Measurements from ENCODE around the gene KRTAP29-1.

The KRTAP29-1 gene

DNA sequence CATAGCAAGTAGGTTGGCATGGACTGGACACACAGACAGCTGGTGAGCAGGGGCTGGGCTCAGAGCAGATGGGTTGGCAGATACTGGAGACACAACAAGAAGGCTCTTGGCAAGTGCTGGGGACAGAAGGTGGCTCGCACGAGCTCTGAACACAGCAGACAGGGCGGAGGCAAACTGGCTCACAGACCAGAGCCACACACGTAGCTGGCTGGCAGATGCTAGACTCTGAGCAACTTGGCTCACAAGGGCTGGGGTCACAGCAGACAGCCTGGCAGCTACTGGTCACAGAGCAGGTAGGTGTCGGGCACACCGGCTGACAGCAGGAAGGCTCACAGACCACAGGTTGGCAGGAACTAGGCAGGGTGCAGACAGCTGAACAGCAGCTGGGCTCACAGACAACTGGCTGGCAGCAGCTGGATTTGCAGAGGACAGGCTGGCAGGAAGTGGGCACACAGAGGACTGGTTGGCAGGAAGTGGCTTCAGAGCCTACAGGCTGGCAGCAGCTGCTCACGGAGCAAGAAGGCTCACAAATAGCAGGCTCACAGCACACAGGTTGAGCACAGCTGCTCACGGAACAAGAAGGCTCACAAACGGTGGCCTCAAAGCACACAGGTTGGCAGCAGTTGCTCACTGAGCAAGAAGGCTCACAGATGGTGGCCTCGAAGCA, 5.7 kb upstream of the KRTAP29-1 start:
- TF ChIP-seq POLR2AphosphoS5 (IDR thresholded peaks at IDR 0.05; ENCODE audit: low read depth, low read length) = no peak
- TF ChIP-seq FOXP2 (optimal IDR thresholded peaks at IDR 0.05; ENCODE audit: borderline replicate concordance, extremely low read depth, extremely low read length, insufficient read depth) = no peak
- no peak for TF ChIP-seq SIN3A (IDR thresholded peaks at IDR 0.05; ENCODE audit: borderline replicate concordance, insufficient read depth, low read length)
- no peak for TF ChIP-seq REST (IDR thresholded peaks at IDR 0.05; ENCODE audit: insufficient read depth in 1 of 2, low read depth in 2 of 2, low read length in 2 of 2)
- no peak for TF ChIP-seq TAF1 (IDR thresholded peaks at IDR 0.05; ENCODE audit: borderline replicate concordance, insufficient read depth, low read length)

GRCh38 chr17:41307647-41308046, 5.0 kb upstream of the KRTAP29-1 start:
- TF ChIP-seq SIN3A (IDR thresholded peaks at IDR 0.05; ENCODE audit: borderline replicate concordance, insufficient read depth, low read length) (no peak), POLR2AphosphoS5 (IDR thresholded peaks at IDR 0.05; ENCODE audit: low read depth, low read length) (no peak), FOXP2 (optimal IDR thresholded peaks at IDR 0.05; ENCODE audit: borderline replicate concordance, extremely low read depth, extremely low read length, insufficient read depth) (no peak), REST (IDR thresholded peaks at IDR 0.05; ENCODE audit: insufficient read depth in 1 of 2, low read depth in 2 of 2, low read length in 2 of 2) (no peak), TAF1 (IDR thresholded peaks at IDR 0.05; ENCODE audit: borderline replicate concordance, insufficient read depth, low read length) (no peak)

DNA sequence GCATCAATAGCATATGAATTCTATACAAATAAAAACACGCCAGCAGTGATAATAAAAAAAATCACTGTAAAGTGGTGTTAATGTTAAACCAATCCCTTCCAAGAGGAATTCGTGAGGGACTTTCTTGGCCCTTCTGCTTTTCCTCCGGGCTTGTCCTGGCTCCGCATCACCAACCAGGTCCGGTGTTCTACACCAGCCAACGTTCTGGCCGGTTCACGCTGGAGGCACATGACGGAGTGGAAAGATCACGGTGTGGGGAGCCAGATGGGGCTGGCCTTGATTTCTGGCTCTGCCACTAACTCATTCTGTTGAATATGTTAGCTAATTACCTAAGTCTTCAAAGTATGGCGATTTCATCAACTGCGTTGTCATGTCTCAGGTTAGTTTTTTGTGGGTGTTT, 1.4 kb upstream of the KRTAP29-1 start:
- TF ChIP-seq TAF1 (IDR thresholded peaks at IDR 0.05; ENCODE audit: borderline replicate concordance, insufficient read depth, low read length) (no peak), POLR2AphosphoS5 (IDR thresholded peaks at IDR 0.05; ENCODE audit: low read depth, low read length) (no peak), SIN3A (IDR thresholded peaks at IDR 0.05; ENCODE audit: borderline replicate concordance, insufficient read depth, low read length) (no peak), FOXP2 (optimal IDR thresholded peaks at IDR 0.05; ENCODE audit: borderline replicate concordance, extremely low read depth, extremely low read length, insufficient read depth) (no peak), REST (IDR thresholded peaks at IDR 0.05; ENCODE audit: insufficient read depth in 1 of 2, low read depth in 2 of 2, low read length in 2 of 2) (no peak)

GRCh38 chr17:41302981-41303380, 330 bp upstream of the KRTAP29-1 start:
- TF ChIP-seq SIN3A (IDR thresholded peaks at IDR 0.05; ENCODE audit: borderline replicate concordance, insufficient read depth, low read length) (no peak), TAF1 (IDR thresholded peaks at IDR 0.05; ENCODE audit: borderline replicate concordance, insufficient read depth, low read length) (no peak), REST (IDR thresholded peaks at IDR 0.05; ENCODE audit: insufficient read depth in 1 of 2, low read depth in 2 of 2, low read length in 2 of 2) (no peak), FOXP2 (optimal IDR thresholded peaks at IDR 0.05; ENCODE audit: borderline replicate concordance, extremely low read depth, extremely low read length, insufficient read depth) (no peak), POLR2AphosphoS5 (IDR thresholded peaks at IDR 0.05; ENCODE audit: low read depth, low read length) (no peak)
